GM12874 (cell line): ENCODE measurements around the gene SULT1A2.

Source experiments
- TF ChIP-seq, protein P1 (sequence below): IDR thresholded peaks from 2 replicates; pipeline ENCODE4 v1.5.1; 2011; ENCODE audit warnings: low read depth, mild to moderate bottlenecking, control low read depth, low read length, moderate library complexity; ENCODE audit not compliant: insufficient read depth

SULT1A2 gene

DNA sequence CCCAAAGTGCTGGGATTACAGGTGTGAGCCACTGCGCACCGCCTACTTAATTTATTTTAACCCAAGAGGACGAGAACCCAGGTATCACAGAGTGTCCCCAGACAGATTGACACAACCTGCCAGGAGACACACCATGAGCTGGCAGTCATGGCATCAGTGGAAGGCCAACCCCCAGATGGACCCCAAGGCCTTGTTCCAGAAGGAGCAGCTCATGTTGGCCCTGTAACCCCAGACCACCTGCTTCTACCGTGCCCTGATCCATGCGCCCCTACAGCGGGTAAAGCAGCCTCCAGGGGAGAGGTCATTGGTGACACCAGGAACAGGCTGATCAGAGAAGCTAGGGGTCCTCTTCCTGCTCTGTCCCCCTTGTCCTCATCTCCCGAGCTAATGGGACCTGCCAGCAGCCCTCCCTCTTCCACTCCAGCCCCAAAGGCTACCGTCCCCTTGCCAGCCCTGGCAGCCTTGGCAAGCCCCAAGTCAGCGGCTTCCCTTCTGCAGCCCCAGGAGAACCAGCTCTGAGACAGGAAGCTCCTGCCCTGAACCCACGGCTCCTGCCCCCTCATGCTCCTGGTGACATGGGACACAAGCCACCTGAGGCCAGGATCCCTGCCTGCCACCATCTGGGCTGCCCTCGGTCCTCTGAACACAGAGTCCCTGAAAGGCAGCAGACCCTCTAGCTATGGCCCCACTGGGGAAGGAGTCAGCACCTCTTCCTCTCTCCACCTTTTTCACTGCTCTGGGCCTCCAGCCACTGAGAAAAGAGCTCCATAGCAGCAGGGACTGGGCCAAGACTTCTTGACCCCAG is 6.7 kb upstream of the SULT1A2 start:
- TF ChIP-seq, protein P1, sequence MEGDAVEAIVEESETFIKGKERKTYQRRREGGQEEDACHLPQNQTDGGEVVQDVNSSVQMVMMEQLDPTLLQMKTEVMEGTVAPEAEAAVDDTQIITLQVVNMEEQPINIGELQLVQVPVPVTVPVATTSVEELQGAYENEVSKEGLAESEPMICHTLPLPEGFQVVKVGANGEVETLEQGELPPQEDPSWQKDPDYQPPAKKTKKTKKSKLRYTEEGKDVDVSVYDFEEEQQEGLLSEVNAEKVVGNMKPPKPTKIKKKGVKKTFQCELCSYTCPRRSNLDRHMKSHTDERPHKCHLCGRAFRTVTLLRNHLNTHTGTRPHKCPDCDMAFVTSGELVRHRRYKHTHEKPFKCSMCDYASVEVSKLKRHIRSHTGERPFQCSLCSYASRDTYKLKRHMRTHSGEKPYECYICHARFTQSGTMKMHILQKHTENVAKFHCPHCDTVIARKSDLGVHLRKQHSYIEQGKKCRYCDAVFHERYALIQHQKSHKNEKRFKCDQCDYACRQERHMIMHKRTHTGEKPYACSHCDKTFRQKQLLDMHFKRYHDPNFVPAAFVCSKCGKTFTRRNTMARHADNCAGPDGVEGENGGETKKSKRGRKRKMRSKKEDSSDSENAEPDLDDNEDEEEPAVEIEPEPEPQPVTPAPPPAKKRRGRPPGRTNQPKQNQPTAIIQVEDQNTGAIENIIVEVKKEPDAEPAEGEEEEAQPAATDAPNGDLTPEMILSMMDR: no peak

DNA sequence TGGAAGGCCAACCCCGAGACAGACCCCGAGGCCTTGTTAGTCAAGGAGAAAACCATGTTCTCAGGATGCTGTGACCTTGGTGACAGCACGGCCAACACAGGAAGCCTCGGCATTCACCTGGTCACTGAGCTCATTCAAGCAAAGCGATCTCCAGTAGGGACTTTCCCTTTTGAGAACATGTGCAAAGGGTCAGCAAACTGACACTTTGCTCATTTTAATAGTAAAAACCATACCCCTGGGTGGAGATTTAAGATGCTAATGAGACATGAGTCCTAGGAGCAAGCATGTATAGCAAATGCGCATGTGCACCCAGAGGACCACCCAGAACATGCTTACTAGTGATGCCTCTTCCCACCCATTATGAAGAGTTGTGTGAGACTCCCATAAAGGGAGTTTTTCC is 5.7 kb upstream of the SULT1A2 start:
- TF ChIP-seq, protein P1: no peak

DNA sequence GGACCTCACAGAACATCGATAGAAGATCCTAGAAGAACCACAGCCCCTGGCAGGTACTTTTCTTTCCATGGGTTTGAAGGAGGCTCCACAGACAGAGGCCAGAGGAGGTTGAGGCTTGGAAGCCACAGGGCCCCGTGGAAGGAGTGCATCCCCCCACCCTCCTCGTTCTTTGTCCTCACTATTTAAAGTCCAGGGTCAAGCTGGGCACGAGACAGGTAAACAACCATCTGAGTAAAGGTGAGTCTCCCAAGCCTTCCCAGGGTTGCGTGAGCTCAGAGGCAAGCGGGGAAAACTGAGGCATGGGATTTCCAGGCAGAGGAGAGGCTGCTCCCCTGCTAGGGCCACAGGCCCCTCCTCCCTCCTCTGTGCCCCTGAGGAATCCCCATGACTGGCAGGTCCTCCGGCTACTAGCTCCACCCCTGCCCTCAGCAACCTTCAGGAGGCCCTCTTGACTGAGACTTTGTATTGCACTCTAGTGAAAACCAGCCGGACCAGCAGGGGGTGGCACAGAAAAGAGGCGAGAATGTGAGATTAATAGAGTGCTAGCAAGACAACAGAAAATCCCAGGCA is 927 bp upstream of the SULT1A2 start:
- TF ChIP-seq, protein P1: no peak

DNA sequence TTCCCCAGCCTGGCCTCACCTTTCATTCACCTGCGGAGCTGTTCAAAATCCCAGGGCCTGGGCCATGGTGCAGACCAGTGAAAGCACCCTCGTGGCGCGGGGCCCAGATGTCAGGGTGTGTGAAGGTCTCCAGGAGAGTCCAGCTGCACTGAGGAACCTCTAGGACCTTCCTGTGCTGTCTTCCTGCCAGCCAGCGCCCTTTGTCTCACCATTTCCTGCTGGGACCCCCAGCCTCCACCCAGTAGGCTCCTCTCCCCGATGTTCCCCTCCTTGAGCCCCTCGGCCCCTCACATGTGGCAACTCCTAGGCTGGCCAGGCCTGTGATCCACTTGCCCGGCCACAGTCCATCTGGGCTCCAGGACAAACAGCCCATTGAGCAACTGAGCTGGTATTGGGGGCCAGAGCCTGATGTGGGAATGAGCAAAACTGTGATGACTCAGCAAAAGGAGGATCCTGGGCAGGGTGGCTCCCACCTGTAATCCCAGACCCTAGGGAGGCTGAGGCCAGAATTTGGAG is 677 bp downstream of the SULT1A2 start:
- TF ChIP-seq, protein P1: no peak

GRCh38 chr16:28592979-28593553 is 3.8 kb downstream of the SULT1A2 start:
- TF ChIP-seq, protein P1: no peak

GRCh38 chr16:28592511-28592910 is 4.3 kb downstream of the SULT1A2 start:
- TF ChIP-seq, protein P1: no peak

DNA sequence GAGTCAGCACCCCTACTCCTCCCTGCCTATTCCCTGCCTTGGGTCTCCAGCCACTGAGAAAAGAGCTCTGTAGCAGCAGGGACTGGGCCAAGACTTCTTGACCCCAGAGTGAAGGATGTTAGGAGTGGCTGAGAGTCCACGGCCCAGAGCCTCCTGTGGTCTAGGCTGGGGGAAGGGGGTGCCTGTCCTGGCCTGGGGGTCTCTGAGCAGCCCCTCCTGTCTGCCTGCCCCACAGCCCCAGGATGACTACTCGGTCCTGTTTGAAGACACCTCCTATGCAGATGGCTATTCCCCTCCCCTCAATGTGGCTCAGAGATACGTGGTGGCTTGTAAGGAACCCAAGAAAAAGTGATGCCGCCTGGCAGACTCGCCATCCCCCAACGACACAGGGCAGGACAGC is 5.5 kb downstream of the SULT1A2 start:
- TF ChIP-seq, protein P1: no peak
